Neutrophil (primary cell): Measurements from ENCODE around the gene LSM3.

Experiments
- H3K27ac ChIP-seq: fragments of 200-600 bp; sonication (generic); 2 replicates; pipeline ENCODE4 v1.5.1; 2016; ENCODE audit warnings: mild to moderate bottlenecking, moderate library complexity
- H3K27me3 ChIP-seq: fragments of 200-600 bp; sonication (generic); 2 replicates; pipeline ENCODE4 v1.6.0; 2016; ENCODE audit warnings: mild to moderate bottlenecking
- H3K36me3 ChIP-seq: fragments of 200-600 bp; sonication (generic); 2 replicates; pipeline ENCODE4 v1.5.1; 2017
- H3K4me1 ChIP-seq, 2 experiments: fragments of 200-600 bp in 1 of 2; sonication (generic) in 1 of 2; 1 replicate in 1 of 2; 2 replicates in 1 of 2; pipeline versions ENCODE4 v1.5.1 to v1.6.1; 2013 to 2016; ENCODE audit warnings: low read depth in 1 of 2, low read length in 1 of 2, mild to moderate bottlenecking in 1 of 2, moderate library complexity in 1 of 2; ENCODE audit not compliant: control insufficient read depth in 1 of 2, insufficient read depth in 1 of 2
- H3K4me3 ChIP-seq, 2 experiments: fragments of 200-600 bp in 1 of 2; sonication (generic) in 1 of 2; 1 replicate in 1 of 2; 2 replicates in 1 of 2; pipeline ENCODE4 v1.5.1; 2013 to 2016; ENCODE audit warnings: low read depth in 1 of 2, low read length in 1 of 2, mild to moderate bottlenecking in 1 of 2, moderate library complexity in 1 of 2
- H3K9me3 ChIP-seq: fragments of 200-600 bp; sonication (generic); 2 replicates; pipeline ENCODE4 v1.5.1; 2016
- CTCF ChIP-seq: fragments of 200-600 bp; sonication (generic); IDR thresholded peaks from 2 replicates; pipeline ENCODE4 v1.5.1; 2016; ENCODE audit warnings: antibody characterized with exemption

Gene LSM3

GRCh38 chr3:14132120-14132519, 46.5 kb upstream of the LSM3 start:
- peaks cover 1 to 4% of the 10 kb centered on the region in 2 experiments for H3K4me1 ChIP-seq
- no peak for TF ChIP-seq CTCF
- no peak overlapping the region for H3K4me3 ChIP-seq
- no peak overlapping the region for H3K27ac ChIP-seq
- H3K9me3 ChIP-seq = no peaks in the 10 kb centered on the region
- no peaks in the 10 kb centered on the region for H3K27me3 ChIP-seq
- H3K36me3 ChIP-seq = peaks cover 98% of the 10 kb centered on the region

GRCh38 chr3:14132689-14133088, 45.9 kb upstream of the LSM3 start:
- Histone ChIP-seq H3K4me1 (no peaks in the 10 kb centered on the region), H3K9me3 (no peaks in the 10 kb centered on the region), H3K27ac (no peak overlapping the region), H3K27me3 (no peaks in the 10 kb centered on the region), H3K4me3 (no peak overlapping the region), H3K36me3 (peaks cover 99% of the 10 kb centered on the region)
- TF ChIP-seq CTCF = no peak

- TF ChIP-seq CTCF = no peak
- Histone ChIP-seq H3K4me3 (no peak overlapping the region), H3K36me3 (peaks cover 99% of the 10 kb centered on the region), H3K4me1 (no peaks in the 10 kb centered on the region), H3K27me3 (no peaks in the 10 kb centered on the region), H3K27ac (no peak overlapping the region), H3K9me3 (no peaks in the 10 kb centered on the region)
Measured at GRCh38 chr3:14133188-14133800, 45.3 kb upstream of the LSM3 start.

- Histone ChIP-seq H3K27me3 (no peaks in the 10 kb centered on the region), H3K27ac (no peak overlapping the region), H3K36me3 (peaks cover 99% of the 10 kb centered on the region), H3K9me3 (no peaks in the 10 kb centered on the region), H3K4me3 (no peak overlapping the region), H3K4me1 (no peaks in the 10 kb centered on the region)
- no peak for TF ChIP-seq CTCF
Measured at GRCh38 chr3:14133876-14134275, 44.7 kb upstream of the LSM3 start.

DNA sequence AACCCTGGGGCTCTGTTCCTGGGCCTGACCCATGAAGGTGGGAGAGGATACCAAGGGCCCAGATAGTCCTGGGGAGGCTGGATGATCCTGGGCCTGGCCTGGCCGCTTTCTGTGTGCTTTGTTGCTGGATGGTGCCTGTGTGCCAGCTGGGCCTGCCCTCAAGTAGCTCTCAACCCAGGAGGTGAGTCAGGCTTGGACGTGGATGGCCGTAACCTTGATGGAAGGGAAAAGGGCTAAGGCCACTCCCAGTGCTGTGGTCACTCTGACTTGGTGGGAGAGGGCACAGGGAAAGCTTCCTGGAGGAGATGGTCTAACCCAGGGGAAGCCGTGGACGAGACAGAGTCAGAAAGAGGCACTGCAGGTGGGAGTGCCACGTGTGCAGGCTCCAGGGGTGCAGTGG, 44.3 kb upstream of the LSM3 start:
- Histone ChIP-seq H3K4me3 (no peak overlapping the region), H3K27me3 (no peaks in the 10 kb centered on the region), H3K36me3 (peaks cover 100% of the 10 kb centered on the region), H3K9me3 (no peaks in the 10 kb centered on the region), H3K4me1 (no peaks in the 10 kb centered on the region), H3K27ac (no peak overlapping the region)
- TF ChIP-seq CTCF = no peak

DNA sequence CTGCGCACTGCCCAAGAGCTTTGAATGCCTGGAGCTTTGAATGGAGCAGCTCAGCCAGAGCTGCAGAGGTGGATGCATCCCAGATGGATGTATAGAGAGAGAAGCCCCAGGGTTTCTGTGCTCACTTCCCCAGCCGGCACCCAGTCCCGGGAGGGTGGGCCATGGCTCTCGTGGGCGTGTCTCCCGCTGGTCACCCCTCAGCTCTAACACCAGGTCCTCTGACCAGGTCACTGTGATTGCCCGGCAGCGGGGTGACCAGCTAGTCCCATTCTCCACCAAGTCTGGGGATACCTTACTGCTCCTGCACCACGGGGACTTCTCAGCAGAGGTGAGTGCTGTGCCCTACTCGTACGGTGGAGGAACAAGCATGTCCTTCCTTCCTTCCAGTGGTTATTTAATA, 43.0 kb upstream of the LSM3 start:
- no peak overlapping the region for H3K4me3 ChIP-seq
- H3K36me3 ChIP-seq = peaks cover 100% of the 10 kb centered on the region
- no peaks in the 10 kb centered on the region for H3K4me1 ChIP-seq
- no peaks in the 10 kb centered on the region for H3K9me3 ChIP-seq
- H3K27me3 ChIP-seq = no peaks in the 10 kb centered on the region
- H3K27ac ChIP-seq = no peak overlapping the region
- no peak for TF ChIP-seq CTCF
